Measurements from ENCODE around the gene NOTCH4.

- TF ChIP-seq CTCF (conservative IDR thresholded peaks at IDR 0.05; ENCODE audit: low read length) (no peak), EZH2phosphoT487 (IDR thresholded peaks at IDR 0.05; ENCODE audit: borderline replicate concordance) (no peak)
Observed at GRCh38 chr6:32216285-32216684, 7.6 kb downstream of the NOTCH4 start.
